Effector CD4-positive, alpha-beta T cell (primary cell): ENCODE data around the gene EPHA7.

Experiments used
- DNase-seq: peaks from one replicate; pipeline ENCODE4 v3.0.0-alpha.2; 2020

EPHA7 gene

GRCh38 chr6:93235775-93236174, 183.6 kb downstream of the EPHA7 start:
- no peak for DNase-seq

- DNase-seq = no peak
Measured at GRCh38 chr6:93226822-93227221, 192.5 kb downstream of the EPHA7 start.

- DNase-seq = no peak
Measured at GRCh38 chr6:93222071-93222851, 197.1 kb downstream of the EPHA7 start.

- DNase-seq = no peak
Measured at GRCh38 chr6:93219447-93219846, 199.9 kb downstream of the EPHA7 start.

GRCh38 chr6:93218096-93218495, 201.3 kb downstream of the EPHA7 start:
- DNase-seq = no peak

- no peak for DNase-seq
Measured at GRCh38 chr6:93213028-93213427, 206.3 kb downstream of the EPHA7 start.

- no peak for DNase-seq
Measured at GRCh38 chr6:93210908-93211307, 208.5 kb downstream of the EPHA7 start.

- no peak for DNase-seq
Measured at GRCh38 chr6:93209358-93209757, 210.0 kb downstream of the EPHA7 start.

- DNase-seq = no peak
Measured at GRCh38 chr6:93196406-93196970, 222.9 kb downstream of the EPHA7 start.

GRCh38 chr6:93194480-93194879, 224.9 kb downstream of the EPHA7 start:
- no peak for DNase-seq

- no peak for DNase-seq
Measured at GRCh38 chr6:93193868-93194267, 225.5 kb downstream of the EPHA7 start.
